ENCODE measurements around the gene ANO3.
"Not testable (repeated sequence)": the region's sequence is repeated elsewhere in the genome, so short reads cannot be mapped to it uniquely, and the experiment has no call there.

The ANO3 gene

DNA sequence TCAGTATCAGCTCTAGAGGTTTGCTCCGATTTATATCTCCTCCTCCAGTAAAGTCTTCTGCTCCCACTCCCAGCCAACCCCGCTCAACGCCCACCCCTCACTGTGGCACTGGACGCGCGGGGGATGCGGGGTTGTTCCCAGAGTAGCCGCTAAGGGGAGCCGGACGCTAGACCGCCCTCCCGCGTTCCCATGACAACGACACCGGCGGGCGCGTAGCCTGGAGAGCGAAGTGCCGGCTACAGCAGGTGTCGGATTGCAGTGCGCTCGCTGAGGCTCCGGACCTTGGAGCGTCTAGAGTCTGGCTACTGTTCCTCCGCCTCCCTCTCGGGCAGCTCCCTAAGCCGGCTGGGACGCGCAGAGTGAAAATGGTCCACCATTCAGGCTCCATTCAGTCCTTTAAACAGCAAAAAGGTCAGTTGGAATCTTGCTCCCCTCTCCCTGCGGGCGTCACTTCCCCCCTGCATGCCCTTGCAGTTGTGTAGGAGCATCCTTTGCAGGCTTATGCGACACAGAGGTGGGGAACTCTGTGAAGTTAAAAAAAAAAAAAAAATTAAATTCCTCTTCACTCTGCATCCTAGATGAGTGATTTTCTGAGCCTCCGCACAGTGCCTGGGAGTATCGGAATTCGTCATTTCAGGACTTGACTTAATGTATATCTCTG is at the start of gene ANO3:
TSS of gene ANO3 (plus strand) at position 220 of the 661 bp plus-strand sequence. CDS start at position 366, 146 bp downstream.
- no peaks in the 10 kb centered on the region for H3K36me3 ChIP-seq
- H3K27me3 ChIP-seq = no peaks in the 10 kb centered on the region
- H3K9me3 ChIP-seq (replicated peaks in 1 of 11) = peaks cover 0 to 4% (median 0%) of the 10 kb centered on the region in 11 experiments; a peak in 1 of 22 replicates
- no peak within 1 kb of the TSS for H3K4me3 ChIP-seq
- no peak within 1 kb of the TSS for H3K27ac ChIP-seq
- no peak within 1 kb of the TSS for H3K4me2 ChIP-seq
- TF ChIP-seq Cebpa-rat (IDR thresholded peaks at IDR 0.05) = no peak
- no peak within 1 kb of the TSS for H3K9ac ChIP-seq
- H3K4me1 ChIP-seq = peaks cover 0 to 9% (median 0%) of the 10 kb centered on the region in 10 experiments; a peak in 8 of 20 replicates
- no peaks in the 10 kb centered on the region for H4K20me1 ChIP-seq

DNA sequence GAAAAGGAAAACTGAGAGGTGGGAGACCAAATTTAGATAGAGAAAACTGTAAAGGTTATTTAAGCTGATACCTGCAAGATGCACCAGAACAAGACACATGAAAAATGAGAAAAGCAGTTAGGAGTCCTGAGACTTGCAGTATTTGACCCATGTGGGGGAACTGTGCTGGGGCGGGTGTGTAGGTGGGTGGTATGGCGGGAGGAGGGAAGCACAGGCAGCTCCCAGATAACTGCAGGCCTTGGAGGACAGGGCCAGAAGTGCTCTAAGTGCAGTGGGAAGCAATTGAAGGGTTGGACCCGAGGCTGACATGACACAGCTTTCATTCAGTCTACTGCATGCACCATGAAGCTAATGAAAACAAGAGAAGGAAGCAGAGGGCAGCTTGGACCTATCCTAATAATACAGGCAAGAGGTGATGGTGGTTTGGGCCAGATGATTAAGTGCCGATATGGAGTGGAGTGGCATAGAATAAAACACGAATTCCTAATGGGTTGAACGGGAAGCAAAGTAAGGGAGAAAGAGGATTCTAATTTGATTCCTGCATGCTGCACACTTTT is 48.0 kb upstream of the ANO3 start:
- no peaks in the 10 kb centered on the region for H3K27me3 ChIP-seq
- no peaks in the 10 kb centered on the region for H3K9me3 ChIP-seq (replicated peaks in 1 of 11)
- no peaks in the 10 kb centered on the region for H3K4me1 ChIP-seq
- H3K9ac ChIP-seq = 0 out of 22 replicates have a peak overlapping the region, but pooled peaks of 2 of the 11 experiments have one; percentile 38 to 52
- no peaks in the 10 kb centered on the region for H4K20me1 ChIP-seq
- H3K27ac ChIP-seq = no peak overlapping the region
- H3K36me3 ChIP-seq = no peaks in the 10 kb centered on the region
- TF ChIP-seq Cebpa-rat (IDR thresholded peaks at IDR 0.05) = no peak
- peak overlapping the region in 2 of 10 experiments; percentile 46 to 54; a peak in 4 of 20 replicates for H3K4me3 ChIP-seq
- H3K4me2 ChIP-seq = peak overlapping the region in 10 of 11 experiments; percentile 42 to 61 (median 53); a peak in 10 of 22 replicates

DNA sequence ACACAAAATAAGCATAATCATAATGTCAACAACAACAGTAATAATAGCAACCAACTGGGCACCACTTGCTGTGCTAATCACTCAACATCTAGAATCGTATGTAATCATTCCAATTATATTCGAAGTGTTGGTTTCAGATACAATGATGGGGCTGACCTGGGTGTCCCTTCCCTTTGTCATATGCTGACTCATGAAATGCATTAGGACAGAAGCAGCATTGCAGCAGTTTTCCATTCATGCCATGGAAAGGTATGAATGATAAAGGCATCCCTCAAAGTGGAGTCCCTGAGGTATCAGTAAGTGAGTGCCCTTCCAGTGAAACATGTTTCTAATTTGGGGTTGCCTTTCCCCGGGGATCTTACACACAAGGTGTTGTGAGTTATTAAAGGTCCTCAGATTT is 46.3 kb upstream of the ANO3 start:
- no peaks in the 10 kb centered on the region for H3K9me3 ChIP-seq (replicated peaks in 1 of 11)
- H4K20me1 ChIP-seq = no peaks in the 10 kb centered on the region
- H3K4me3 ChIP-seq = no peak overlapping the region
- TF ChIP-seq Cebpa-rat (IDR thresholded peaks at IDR 0.05) = no peak
- H3K36me3 ChIP-seq = no peaks in the 10 kb centered on the region
- no peaks in the 10 kb centered on the region for H3K27me3 ChIP-seq
- H3K27ac ChIP-seq = no peak overlapping the region
- no peak overlapping the region for H3K4me2 ChIP-seq
- H3K9ac ChIP-seq = no peak overlapping the region
- H3K4me1 ChIP-seq = no peaks in the 10 kb centered on the region

DNA sequence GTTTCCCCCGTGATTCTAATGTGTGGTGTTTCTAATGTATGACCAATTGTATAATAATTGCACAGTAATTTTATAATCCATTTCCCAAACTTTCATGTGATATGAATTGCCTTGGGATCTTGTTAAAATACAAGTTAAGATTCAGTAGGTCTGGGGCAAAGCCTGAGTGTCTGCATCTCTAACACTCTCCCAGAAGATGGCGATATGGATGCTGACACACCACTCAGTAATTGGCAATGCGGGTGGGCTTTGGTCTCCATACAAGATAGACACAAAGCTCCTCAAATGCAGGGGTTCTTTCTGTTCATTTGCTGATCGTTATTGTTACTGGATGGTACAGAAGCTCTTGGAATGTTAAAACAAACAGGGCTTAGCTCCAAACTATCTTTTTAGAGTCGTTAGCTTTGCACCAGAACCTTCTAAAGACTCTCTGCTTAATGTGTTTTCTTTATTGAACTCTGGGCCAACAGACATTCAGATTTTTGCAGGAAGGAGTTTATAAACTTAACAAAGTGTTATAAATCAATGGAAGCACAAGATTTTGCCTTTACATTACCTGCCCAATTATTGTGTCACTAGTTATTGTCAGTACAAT is 45.4 kb upstream of the ANO3 start:
- Histone ChIP-seq H3K36me3 (no peaks in the 10 kb centered on the region), H3K27me3 (no peaks in the 10 kb centered on the region), H3K9ac (no peak overlapping the region), H4K20me1 (no peaks in the 10 kb centered on the region), H3K9me3 (replicated peaks in 1 of 11) (no peaks in the 10 kb centered on the region), H3K27ac (no peak overlapping the region), H3K4me3 (no peak overlapping the region), H3K4me2 (no peak overlapping the region), H3K4me1 (no peaks in the 10 kb centered on the region)
- no peak for TF ChIP-seq Cebpa-rat (IDR thresholded peaks at IDR 0.05)

DNA sequence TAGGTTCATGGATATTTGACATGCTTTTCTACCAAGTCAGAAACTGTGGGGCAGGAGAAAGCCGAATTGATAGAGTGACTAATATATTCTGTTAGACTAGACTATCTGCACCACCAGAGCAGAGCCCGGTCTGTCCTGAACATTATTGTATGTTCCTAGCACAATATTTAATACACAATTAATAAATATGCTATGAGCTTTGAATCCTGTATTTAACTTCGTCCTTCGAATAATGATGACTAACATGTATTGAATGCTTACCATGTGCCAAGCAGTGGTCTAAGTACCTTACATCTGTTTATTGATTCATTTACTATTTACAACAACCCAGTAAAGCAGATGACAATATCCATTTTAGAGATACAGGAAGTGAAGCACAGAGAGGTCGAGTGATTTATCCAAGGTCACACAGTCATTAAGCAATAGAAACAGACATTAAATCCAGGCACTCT is 44.8 kb upstream of the ANO3 start:
- H3K36me3 ChIP-seq = no peaks in the 10 kb centered on the region
- H3K9me3 ChIP-seq (replicated peaks in 1 of 11) = no peaks in the 10 kb centered on the region
- no peaks in the 10 kb centered on the region for H4K20me1 ChIP-seq
- no peak overlapping the region for H3K27ac ChIP-seq
- no peak overlapping the region for H3K4me2 ChIP-seq
- no peaks in the 10 kb centered on the region for H3K4me1 ChIP-seq
- no peak overlapping the region for H3K4me3 ChIP-seq
- H3K9ac ChIP-seq = no peak overlapping the region
- TF ChIP-seq Cebpa-rat (IDR thresholded peaks at IDR 0.05) = no peak
- no peaks in the 10 kb centered on the region for H3K27me3 ChIP-seq

DNA sequence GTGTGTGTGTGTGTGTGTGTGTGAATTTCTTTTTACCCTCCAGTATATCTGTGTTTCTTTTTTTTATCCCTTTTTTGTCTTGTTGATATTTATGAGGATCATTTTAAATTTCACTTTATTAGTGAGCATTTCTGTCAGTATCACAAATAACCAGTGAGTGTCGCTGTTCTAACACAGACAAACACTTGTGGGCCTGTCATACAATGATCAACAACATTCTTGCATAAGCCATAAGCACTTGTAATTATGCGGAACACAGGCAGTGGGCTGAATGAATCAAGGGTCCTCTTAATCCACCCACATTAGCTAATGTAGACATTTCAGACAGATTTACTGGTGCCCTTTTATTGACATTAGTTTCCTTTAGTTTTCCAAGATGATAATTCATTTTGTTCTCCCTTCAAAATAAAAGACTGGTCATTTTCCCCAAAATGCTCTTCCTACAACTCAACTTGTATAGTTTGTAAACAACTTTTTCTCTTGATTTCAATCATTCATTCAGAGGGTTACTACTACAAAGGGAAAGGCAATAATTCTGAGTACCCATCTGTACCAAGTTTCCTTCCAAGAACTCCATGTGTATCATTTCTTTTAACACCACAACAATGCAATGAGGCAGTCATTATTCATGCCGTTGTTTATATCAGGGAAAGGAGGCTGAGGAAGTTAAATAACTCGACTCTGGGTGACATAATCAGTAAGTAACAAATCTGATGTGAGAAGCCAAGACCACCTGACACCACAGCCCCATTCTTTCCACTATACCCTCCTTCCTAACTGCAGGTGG is 34.5 kb upstream of the ANO3 start:
- no peak overlapping the region for H3K9ac ChIP-seq
- TF ChIP-seq Cebpa-rat (IDR thresholded peaks at IDR 0.05) = no peak

DNA sequence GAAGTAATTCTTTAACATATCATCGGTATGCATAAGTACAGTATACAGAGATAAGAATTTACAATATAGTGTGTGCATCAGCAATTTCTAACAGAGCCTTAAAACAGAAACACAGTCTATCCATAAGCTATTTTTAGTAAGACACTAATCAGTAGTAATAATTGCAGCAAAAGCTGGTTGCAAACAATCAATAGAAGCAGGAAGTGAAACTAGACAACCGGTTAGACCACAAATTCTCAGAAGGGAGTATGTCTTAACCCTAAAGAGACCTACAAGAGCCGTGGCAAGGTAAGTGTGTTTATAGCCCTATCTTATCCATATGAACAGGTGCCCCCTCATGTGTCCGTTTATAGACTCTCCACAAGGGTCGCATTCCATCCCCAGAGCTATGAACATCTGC is 15.6 kb upstream of the ANO3 start:
- not testable (repeated sequence) for H3K4me3 ChIP-seq; H3K9me3 ChIP-seq (replicated peaks in 1 of 11); H3K9ac ChIP-seq; H4K20me1 ChIP-seq; H3K36me3 ChIP-seq; H3K27me3 ChIP-seq
- Histone ChIP-seq H3K4me2 (peak overlapping the region; percentile 25 to 65 (median 56); a peak in 20 of 22 replicates), H3K4me1 (peaks cover 11 to 18% (median 16%) of the 10 kb centered on the region in 10 experiments), H3K27ac (peak overlapping the region in 1 of 11 experiments; percentile 39; a peak in 1 of 22 replicates)

More for the DNA sequence above, 34.5 kb upstream of the ANO3 start:
- Histone ChIP-seq H3K27ac (no peak overlapping the region), H3K27me3 (no peaks in the 10 kb centered on the region), H3K4me2 (no peak overlapping the region), H4K20me1 (no peaks in the 10 kb centered on the region), H3K4me1 (no peaks in the 10 kb centered on the region), H3K4me3 (no peak overlapping the region), H3K9me3 (replicated peaks in 1 of 11) (no peaks in the 10 kb centered on the region), H3K36me3 (no peaks in the 10 kb centered on the region)

DNA sequence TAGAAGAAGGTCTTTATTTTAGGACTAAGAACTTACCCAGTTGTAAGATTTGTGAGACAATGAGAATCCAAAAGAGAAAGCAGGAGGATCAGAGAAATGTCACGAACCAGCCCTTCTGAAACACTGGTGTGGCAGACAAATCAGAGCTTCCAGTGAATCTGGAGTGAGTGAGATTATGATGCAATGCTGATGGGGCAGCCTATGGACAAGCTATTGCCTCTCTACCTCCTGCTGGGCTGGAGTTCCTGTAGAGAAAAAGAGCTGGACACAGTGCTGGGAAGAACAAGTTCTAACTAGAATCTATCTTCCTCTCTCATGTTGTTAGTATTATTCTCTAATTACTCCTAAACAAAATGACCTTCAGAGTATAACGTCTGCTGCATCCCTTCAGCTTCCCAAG is 12.0 kb upstream of the ANO3 start:
- no peaks in the 10 kb centered on the region for H3K27me3 ChIP-seq
- no peaks in the 10 kb centered on the region for H3K36me3 ChIP-seq
- H3K9ac ChIP-seq = no peak overlapping the region
- H3K4me1 ChIP-seq = peaks cover 11 to 18% (median 16%) of the 10 kb centered on the region in 10 experiments
- no peak for TF ChIP-seq Cebpa-rat (IDR thresholded peaks at IDR 0.05)
- no peaks in the 10 kb centered on the region for H3K9me3 ChIP-seq (replicated peaks in 1 of 11)
- H3K27ac ChIP-seq = no peak overlapping the region
- no peak overlapping the region for H3K4me2 ChIP-seq
- H4K20me1 ChIP-seq = no peaks in the 10 kb centered on the region
- H3K4me3 ChIP-seq = no peak overlapping the region

DNA sequence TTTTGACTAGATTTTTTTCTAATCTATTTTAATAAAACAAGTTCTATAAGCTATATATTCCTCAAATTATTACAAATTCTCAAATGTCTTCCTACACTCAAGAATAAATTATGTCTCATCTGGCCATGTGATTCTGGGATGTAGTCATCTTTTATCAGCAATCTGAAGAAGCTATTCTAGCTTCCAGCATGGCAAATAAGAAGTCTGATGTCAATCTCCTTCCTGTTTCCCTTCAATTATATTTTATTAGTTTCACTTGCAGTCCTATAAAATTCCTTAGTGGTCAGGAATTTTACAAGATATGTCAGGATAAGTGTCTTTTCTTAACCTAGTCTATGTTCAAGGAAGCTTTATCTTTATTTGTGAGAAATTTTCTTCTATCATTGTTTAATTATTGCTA is 10.4 kb upstream of the ANO3 start:
- no peak overlapping the region for H3K4me2 ChIP-seq
- H4K20me1 ChIP-seq = no peaks in the 10 kb centered on the region
- H3K9ac ChIP-seq = no peak overlapping the region
- no peaks in the 10 kb centered on the region for H3K36me3 ChIP-seq
- H3K4me3 ChIP-seq = no peak overlapping the region
- no peaks in the 10 kb centered on the region for H3K9me3 ChIP-seq (replicated peaks in 1 of 11)
- H3K4me1 ChIP-seq = peaks cover 3 to 9% (median 7%) of the 10 kb centered on the region in 10 experiments; a peak in 17 of 20 replicates
- no peak overlapping the region for H3K27ac ChIP-seq
- TF ChIP-seq Cebpa-rat (IDR thresholded peaks at IDR 0.05) = no peak
- H3K27me3 ChIP-seq = no peaks in the 10 kb centered on the region

Data from BLaER1 treated with 17β-estradiol and CSF1 and Interleukin-3, amounts not matched to agents 10 nM and 100 nM (cell line).